NCI-H1417 treated with DMSO at 0.1 percent for 48 hours (cell line): Measurements from ENCODE around the gene CTIF.

Experiments used
- DNase-seq: peaks from one replicate; lab custom pipeline; 2025; lab: John Stamatoyannopoulos, UW

CTIF gene

DNA sequence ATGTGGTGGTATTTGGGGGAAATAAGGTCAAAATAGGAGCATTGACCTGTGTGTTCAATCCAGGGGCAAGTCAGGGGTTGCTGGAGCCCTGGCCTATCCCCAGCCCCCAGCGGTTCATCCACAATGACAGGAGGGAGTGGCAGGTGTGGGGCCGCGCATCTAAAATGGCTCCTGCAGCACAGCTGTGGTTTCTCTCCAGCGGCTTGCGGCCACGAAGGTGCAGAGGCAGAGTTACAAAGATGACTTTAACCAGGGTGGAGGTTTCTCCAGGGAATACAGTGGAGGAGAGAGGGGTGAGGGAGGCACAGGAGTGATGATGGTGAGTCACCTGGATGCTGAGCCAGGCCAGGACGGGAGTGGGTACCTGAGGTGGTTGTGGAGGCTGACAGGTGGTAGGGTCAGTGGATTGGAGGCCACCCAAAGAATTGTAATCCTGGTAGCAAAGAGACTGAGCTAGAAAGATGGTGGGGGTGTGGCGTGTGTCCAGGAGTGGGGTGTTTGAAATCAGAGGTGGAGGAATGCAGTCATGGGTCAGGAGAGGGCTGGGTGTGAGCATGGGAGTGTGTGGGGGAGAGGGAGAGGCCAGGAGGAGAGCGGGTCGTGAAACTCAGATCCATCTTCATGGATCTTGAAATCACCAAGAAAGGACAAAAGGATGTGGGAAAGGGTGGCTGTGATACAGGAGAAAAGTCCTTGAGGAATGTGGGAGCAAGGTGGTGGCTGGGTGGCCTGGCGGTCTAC is 83.2 kb downstream of the CTIF start:
- no peak for DNase-seq

DNA sequence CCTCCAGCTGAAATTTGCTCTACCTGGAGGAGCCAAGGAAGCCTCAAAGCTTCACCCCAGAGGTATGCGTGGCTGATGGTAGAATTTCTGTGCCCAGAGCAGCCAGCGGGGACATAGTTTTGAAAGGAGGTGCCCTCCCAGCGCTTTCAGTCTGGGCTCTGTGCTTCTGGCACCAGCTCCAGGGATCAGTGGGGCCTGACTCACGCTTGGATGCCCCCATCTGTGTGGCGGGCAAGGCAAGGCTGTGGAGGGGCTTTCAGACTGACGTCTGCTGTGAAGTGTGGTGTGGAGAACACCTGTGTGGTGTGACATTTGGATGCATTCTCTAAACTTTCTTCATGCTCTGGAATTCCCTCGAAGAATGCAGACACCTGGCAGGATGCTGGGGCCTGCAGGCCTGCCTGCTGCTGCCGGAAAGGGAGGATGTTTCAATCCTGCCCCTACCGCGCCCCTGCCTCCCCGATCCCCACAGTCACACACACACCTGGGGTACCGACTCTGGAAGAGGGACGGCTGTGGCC is 84.1 kb downstream of the CTIF start:
- DNase-seq = no peak

DNA sequence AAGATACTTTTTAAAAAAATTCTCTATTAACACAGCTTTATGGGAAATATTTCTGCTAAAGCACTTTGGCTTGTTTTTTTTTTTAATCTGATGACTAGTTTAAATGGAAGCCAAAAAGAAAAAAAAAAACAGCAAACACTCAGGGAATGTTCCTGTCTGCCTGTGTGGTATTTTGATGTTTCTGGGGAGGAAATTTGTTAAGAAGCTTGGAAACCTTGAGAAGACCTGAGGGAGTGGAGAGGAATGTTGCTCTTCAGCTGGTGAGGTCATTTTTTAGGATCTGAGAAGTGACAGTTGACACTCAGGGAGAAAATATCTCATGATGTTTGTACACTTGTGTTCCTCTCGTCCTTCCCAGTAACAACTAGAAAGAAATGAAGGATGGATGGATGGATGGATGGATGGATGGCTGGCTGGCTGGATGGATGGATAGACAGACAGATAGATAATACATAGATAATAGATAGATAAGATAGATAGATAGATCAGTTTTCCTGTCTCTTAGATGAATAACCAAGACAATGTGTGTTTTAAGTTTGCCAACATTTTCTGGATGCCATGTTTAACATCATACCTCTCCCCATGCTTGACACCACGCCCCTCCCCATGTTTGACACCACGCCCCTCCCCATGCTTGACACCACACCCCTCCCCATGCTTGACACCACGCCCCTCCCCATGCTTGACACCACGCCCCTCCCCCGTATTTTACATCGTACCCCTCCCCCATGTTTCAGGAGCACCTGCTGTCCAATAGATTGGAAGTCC is 84.8 kb downstream of the CTIF start:
- no peak for DNase-seq

DNA sequence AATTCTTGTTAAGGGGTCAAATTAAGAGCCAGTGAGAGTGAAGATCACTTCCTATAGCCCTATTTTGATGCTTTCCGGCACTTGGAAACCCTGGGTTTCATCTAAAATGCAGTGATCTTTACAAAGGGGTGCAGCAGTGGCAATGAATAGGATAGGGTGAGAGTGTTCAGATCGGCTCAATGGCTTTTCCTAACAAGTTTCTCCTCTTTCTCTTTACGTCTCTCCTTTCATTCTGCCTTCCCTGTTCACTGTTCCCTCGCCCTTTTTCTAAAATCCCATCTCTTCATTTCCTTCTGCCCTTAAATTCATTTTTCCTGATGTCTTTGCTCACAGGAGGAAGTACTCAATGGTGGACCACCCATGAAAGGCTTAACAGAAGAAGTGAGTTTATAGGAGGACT is 86.0 kb downstream of the CTIF start:
- no peak for DNase-seq

DNA sequence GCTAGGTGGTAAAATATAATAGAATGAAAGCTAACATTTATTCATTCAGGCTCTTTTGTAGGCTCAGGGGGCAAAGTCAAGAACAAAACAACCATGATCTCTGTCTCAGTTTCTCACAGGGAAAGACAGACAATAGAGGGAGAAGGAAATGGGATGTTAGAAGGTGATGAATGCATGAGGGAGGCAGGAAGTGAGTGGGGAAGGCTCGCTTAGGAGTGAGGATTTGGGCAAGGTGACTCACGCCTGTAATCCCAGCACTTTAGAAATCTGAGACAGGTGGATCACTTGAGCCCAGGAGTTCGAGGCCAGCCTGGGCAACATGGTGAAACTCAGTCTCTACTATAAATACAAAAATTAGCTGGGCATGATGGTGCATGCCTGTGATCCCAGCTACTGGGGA is 88.4 kb downstream of the CTIF start:
- DNase-seq = no peak

DNA sequence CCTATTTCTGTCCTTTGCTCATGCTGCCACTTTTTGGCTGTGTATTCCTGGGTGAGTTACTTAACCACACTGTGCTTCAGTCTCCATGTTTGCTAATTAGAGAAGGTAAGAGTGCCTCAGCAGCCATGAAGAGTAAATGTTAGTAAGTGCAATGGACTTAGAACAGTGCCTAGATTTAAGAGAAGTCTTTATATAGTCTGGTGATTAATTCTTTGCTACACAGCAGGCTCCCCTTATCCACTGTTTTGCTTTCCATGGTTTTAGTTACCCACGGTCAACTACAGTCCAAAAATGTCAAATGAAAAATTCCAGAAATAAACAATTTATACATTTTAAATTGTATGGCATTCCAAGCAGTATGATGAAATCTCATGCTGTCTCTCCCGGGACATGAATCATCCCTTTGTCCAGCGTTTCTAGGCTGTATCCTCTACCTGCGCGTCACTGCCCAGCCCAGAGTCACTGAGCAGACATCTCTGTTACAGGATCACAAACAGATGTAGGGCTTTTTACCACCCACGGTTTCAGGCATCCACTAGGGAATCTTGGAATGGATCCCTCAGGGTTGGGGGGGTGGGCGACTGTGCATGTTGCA is 91.0 kb downstream of the CTIF start:
- DNase-seq = no peak

DNA sequence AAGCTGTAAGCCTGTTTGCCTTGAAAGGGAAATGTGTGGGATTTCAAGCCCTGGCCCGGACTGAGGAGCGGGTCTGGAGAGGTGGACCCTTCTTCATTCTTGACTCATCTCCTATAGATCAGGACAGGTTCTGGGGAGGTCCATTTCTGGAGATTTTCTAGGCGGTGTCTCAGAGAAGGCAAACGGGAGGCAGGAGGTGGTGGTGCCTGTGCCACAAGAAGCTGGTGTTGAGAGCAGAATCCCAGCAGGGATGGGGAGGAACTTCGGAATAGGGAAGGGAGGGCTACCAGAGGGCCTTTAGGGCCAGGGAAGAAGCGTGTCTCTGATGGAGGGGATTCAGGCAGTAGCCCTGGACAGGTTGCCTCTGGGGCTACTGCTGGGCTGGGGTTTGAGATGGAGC is 93.0 kb downstream of the CTIF start:
- DNase-seq = no peak

DNA sequence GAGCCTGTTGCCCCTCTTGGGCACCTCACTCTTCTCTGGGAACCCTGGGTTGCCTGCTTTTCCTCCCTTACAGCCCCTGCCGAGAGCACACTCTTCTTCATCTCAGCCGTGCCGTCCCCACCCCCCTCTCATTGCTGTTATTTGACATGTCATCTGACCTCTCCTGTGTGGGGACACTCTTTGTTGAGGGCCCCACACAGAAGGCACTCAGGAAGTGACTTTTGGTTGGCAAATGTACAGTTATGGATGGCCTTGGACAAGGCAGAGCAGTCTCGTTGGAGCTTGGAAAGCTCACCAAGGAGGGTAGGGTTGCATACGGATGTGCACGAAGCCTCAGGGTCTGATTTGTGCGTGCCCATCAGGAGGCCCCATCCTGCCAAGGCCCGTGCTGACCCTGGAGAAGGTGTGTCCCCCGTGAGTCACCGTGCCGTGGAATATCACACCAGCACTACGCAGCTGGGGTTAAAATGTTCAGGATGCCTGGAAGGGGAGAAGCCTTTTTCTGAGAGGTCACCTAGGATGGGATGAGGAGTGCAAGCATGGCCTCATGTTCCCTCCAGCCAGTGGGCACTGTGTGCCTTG is 93.9 kb downstream of the CTIF start:
- no peak for DNase-seq

DNA sequence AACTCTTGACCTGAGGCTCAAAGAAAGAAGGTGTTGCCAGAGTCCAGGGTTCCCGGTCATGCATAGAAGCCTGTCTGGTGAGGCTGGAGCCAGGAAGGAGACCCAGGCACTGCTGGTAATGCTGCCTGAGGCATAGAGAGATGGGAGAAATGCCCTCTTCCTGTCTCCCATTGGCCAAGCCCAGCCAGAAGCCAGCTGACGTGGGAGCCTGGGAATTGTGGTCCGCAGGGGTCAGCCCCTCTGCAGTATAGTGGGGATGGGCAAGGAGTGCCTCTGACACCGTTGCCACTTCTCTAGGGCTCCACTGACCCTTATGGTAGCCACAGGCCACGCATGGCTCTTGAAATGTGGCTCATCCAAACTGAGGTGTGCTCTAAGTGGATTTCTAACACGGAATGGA is 95.7 kb downstream of the CTIF start:
- DNase-seq = no peak

DNA sequence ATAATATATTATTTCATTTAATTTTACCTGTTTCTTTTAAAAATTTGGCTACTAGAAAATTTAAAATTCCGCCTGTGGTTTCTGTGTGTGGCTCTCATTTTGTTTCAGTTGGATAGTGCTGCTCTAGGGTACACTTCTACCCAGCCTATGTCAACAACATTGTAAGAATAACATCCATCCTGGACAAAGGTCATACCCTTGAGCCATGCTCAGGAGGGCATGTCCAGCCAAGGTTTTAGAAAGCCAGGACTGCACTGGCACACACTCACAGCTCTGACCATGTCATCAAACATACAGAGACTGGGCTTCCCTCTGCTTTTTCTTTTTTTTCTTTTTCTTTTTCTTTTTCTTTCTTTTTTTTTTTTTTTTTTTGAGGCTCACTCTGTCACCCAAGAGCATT is 96.1 kb downstream of the CTIF start:
- DNase-seq = no peak

DNA sequence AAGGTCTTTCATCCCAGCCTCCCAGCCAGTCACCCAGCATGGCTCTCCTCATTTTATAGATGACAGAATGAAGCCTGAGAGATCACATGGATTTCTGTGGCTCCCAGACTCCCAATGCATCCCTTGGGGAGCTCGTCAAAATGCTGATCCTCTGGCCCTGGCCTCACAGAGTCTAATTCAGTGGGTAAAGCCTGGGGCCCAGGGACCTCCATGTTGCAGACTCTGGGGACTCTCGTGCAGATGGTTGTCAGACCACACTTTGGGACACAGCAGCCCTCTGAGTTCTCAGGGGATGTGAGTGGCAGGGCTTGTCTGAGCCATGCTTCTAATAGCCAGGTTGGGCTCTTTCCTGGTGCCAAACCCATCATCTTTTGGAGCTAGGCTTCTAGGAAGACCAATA is 97.0 kb downstream of the CTIF start:
- no peak for DNase-seq

DNA sequence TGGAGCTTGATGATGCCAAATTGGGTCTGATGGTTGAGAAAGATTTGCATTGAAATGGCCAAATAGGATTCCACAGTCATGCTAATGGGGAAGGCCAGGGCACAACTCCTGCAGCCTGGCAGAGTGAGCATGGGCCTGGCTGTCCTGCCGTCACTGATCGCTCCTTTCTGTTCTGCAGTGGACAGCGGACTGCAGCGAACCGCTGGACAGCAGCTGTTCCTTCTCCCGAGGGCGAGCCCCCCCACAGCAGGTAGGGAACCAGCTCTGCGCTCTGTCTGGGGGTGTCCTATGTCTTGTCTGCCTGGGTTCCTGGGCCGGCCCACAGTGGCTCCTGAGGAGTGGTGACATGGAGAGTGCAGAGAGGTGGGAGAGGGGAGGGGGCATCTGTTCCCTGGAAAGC is 97.6 kb downstream of the CTIF start:
- DNase-seq = no peak

DNA sequence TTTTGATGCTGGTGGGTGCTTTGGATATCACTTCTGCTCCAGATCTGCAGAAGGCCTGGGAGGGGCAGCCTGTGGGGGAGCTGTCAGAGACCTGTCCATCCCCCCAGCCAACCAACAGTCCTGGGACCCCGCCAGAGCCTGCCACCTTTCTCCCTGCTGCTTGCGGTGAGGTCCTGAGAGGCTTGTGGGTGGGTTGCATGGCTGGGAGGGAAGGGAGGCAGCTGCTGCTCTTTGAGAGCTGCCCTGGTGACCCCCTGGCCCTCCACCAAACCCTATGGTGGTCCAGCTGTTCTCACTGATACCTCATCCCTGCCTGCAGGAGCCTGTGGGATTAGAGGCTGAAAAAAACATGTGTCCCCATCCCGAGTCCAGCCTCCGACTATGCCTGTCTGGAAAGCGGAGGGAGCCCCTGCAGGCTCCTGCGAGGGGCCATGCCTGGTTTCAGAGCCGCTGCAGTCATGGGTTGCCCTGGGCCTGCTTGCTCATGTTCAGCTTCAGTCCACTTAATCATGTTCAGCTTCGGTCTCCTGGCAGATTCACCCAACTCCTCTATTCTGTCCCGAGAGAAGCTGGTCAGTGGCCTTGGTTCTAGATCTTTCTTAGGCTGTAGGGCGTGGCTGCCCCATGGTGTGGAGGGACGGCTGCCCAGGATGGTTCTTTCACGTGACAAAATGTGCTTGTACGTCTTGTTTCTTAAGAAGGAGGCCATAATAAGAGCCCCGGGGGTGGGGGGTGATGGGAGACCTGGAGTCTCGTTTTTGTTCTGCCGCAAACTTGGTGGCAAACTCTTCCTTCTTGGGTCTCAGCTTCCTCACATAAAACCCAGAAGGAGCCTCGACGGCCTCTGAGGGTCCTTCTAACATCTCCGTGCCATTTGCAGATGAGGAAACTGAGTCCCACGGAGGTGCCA is 98.5 kb downstream of the CTIF start:
- no peak for DNase-seq

DNA sequence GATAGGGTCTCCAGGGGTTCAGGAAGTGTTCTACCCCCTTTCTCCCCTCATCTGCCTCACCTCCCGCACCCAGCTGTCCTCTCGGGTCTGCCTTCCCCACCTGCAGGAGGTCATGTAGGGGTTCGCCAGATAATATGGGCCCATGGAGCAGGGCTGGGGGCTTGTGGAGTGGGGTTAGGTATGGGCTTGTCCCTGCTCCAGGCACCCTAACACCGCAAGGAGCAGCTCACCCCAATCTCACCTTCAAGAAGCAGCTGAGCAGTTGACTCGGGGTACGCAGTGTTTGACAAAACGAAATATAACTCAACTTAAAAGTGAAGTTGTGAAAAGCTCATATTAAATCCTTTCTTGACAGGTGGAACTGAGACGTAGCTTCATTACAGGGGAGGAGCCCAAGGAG is 99.6 kb downstream of the CTIF start:
- DNase-seq = no peak

DNA sequence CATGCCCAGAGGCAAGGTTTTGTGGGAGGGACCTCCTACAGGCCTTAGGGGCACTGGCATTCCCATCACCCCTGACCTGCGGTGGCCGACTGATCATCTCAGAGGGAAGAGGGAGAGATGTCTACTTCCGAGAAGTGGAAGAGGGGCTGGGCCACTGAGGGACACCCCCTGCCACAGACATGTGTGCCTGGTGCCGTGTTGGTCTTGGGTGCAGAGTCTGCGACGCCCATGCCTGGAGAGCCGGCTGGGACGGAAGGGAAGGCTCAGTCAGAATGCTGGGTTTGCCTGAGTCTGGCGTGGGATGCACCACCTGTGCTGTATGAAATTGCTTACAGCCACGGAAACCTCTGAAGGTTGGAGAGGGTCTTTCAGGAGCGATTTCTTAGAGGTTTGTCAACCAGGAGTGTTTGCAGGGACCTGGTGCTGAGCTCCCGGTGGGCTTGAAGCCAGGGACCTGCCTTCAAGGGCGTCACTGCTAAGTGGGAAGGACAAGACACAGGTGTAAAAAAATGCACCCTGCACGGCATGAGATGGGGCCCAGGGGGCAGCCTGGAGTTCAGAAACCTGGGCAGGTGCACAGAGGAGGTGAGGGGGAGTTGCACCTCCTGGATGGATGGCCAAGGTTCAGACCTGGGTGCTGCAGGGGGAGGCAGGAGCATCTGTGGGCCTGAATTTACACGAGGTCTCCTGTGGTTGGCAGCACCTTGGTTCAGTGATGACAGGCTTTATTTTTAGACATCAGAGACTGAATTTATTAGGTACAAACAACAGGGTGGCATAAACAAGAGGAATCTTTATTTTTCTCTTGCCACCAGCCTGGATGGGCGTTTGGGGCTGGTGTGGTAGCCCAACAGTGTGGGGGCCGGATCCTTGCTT is 100.3 kb downstream of the CTIF start:
- DNase-seq = no peak

DNA sequence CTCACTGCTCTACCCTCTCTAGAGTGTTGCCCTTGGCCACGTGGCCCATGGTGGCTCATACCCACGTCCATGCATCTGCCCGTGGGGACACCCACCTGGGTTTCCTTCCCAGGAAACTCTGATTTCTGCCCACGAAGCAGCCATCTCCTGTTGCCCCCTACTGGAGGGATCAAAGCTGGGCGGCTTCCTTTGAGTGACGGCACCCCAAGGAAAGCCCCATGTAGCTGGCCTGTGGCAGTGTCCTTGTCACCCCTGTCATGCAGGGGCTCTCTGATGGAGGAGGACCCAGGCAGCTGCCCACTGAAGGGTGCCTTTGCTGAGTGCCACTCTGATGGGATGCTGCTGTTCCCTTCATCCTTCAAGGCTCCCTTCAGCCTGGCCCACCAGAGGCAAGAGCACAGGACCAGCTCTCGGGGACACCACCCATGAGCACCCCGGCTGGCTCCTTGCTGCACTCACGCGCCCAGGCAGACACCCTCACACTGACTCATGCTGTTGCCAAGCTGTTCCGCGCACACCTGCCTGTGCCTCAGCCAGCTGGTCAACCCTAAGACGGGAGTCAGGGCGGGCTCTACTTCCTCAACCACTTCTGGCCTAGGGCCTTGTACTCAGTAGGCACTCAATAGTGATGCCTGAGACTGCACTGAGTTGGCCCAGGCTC is 101.1 kb downstream of the CTIF start:
- no peak for DNase-seq

DNA sequence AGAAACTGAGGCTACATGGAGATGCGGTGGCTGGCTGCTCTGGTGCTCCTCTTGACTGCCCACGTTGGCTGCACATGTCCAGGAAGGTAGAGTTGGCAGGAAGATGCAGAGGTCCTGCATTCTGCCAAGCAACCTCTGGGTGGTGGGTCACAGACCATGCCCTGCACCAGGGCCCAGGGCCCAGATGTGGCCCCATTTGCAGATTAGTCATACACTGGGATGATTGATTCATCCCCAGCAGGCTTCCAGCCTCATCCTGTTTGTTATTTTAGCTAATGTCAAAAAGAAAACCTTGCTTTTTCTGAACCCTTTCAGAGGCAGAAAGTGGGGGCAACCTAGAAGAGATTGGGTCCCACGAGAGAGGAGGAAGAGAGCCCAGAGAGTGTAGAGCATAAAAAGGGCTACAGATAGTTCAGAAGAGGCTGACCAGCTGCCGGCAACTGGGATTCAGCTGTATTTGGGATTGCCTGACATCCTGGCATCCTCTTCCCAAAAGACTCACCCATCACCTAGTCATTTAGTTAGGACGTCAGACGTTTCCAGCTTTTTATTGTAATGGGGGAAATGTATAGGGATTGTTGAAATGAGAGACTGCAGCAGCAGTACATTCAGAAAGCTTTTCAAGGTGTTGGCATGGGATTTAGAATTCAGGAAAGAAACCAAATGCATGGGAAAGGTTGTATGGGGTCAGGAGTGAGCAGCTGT is 101.9 kb downstream of the CTIF start:
- DNase-seq = no peak

DNA sequence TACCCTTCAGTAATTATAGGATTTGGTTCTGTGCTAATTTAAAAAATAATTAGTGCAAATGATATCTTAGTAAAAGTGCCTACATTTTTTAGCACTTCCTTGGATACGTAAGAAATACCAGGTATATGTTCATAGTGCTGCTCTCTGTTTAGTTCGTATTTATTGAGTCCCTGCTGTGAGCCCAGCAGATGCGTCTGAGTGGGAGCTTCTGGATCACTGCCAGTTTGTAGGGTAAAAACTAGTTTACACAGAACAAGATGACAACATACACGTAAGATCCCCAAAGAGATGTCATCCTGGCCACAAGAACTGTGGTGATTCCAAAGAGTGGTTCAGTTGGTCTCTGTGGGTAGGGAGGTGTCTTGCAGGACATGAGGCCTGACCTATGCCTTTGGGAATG is 103.2 kb downstream of the CTIF start:
- DNase-seq = no peak

DNA sequence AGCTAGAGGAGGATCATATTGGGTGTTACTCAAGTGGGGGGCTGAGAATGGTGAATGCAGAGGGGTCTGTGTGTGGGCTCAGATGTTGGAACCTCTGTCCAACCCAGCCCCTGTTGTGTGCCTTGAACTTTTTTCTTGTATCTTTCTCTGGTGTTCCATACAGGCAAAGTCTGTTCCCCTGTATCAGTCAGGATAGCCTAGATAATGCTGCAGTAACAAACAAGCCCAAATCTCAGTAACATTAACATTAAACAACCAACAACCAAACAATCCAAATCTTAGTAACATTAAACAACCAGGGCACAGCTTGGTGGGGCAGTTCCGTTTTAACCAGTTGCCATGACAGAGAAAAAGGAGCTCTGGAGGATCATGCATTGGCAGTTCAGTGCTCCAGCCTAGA is 103.7 kb downstream of the CTIF start:
- no peak for DNase-seq

DNA sequence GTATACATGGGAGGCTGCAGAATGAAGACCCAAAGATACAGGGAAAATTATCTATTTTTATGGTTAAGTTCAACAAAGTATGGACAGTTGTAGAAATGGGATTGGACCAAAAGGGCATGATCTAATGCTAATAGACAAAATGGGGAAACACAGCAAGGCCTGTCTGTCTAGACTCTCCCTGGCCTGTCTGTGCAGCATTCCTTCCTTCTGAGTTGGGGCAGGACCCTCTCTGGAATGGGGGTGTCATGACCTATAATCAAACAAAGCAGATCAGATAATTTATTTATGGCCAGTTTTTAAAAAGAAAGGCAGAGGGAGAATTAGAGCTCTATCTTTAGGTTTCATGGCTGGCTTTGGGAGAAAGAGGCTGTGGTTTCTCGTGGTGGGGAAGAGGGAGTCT is 104.4 kb downstream of the CTIF start:
- DNase-seq = no peak
